ENCODE data around the gene ADD3.

Gene ADD3

GRCh38 chr10:110151971-110152370 lies 144.2 kb downstream of the ADD3 start:
- no peak overlapping the region for H3K27ac ChIP-seq
- TF ChIP-seq CTCF (IDR thresholded peaks at IDR 0.05) (no peak), ZFX (IDR thresholded peaks at IDR 0.05; ENCODE audit: borderline replicate concordance) (no peak)

GRCh38 chr10:110153396-110153795 lies 145.6 kb downstream of the ADD3 start:
- H3K27ac ChIP-seq: no peak overlapping the region
- TF ChIP-seq CTCF (IDR thresholded peaks at IDR 0.05) (no peak), ZFX (IDR thresholded peaks at IDR 0.05; ENCODE audit: borderline replicate concordance) (no peak)

- no peak overlapping the region for H3K27ac ChIP-seq
- TF ChIP-seq CTCF (IDR thresholded peaks at IDR 0.05) (no peak), ZFX (IDR thresholded peaks at IDR 0.05; ENCODE audit: borderline replicate concordance) (no peak)
These were observed 148.3 kb downstream of the ADD3 start for GRCh38 chr10:110156046-110156445.

GRCh38 chr10:110158051-110159005 lies 150.5 kb downstream of the ADD3 start:
- no peak for TF ChIP-seq ZFX (IDR thresholded peaks at IDR 0.05; ENCODE audit: borderline replicate concordance)
- no peak for TF ChIP-seq CTCF (IDR thresholded peaks at IDR 0.05)
- H3K27ac ChIP-seq: no peak overlapping the region

- TF ChIP-seq CTCF (IDR thresholded peaks at IDR 0.05): no peak
- no peak for TF ChIP-seq ZFX (IDR thresholded peaks at IDR 0.05; ENCODE audit: borderline replicate concordance)
- no peak overlapping the region for H3K27ac ChIP-seq
These were observed 152.3 kb downstream of the ADD3 start for GRCh38 chr10:110160081-110160480.

- no peak for TF ChIP-seq CTCF (IDR thresholded peaks at IDR 0.05)
- no peak for TF ChIP-seq ZFX (IDR thresholded peaks at IDR 0.05; ENCODE audit: borderline replicate concordance)
- no peak overlapping the region for H3K27ac ChIP-seq
These were observed 152.7 kb downstream of the ADD3 start for GRCh38 chr10:110160522-110160921.

GRCh38 chr10:110162741-110163145 lies 155.0 kb downstream of the ADD3 start:
- H3K27ac ChIP-seq: no peak overlapping the region
- TF ChIP-seq ZFX (IDR thresholded peaks at IDR 0.05; ENCODE audit: borderline replicate concordance) (no peak), CTCF (IDR thresholded peaks at IDR 0.05) (no peak)
